Fibroblast of villous mesenchyme (primary cell): ENCODE results near the gene KREMEN1. TPM values are rescaled to one million over a fixed set of nuclear protein-coding genes. Genes with fewer than 3 reads are reported as not detected.

Experiments
- DNase-seq: peaks from one replicate; pipeline ENCODE4 v3.0.0-alpha.2; 2010; ENCODE audit warnings: low read depth
- H3K4me3 ChIP-seq: 2 replicates; pipeline ENCODE4 v1.5.1; 2011; ENCODE audit warnings: low read depth, mild to moderate bottlenecking, low read length
- small RNA-seq: library from RNA; depleted of rRNA; stranded (forward); fragments of <200 nt; gene quantifications from one replicate; pipeline ENCODE3, GENCODE V24; 2012
- total RNA-seq: library from RNA; depleted of rRNA; stranded (reverse); fragments of >200 nt; gene quantifications from 2 replicates; pipeline ENCODE4 v1.2.3, GENCODE V29; 2012
- TF ChIP-seq, protein P1 (sequence below): IDR thresholded peaks from 2 replicates; pipeline ENCODE4 v1.5.1; 2012; ENCODE audit warnings: low read depth, mild to moderate bottlenecking, low read length; ENCODE audit not compliant: insufficient read depth

The KREMEN1 gene
- total RNA-seq, 1 donor: 2.6 TPM

DNA sequence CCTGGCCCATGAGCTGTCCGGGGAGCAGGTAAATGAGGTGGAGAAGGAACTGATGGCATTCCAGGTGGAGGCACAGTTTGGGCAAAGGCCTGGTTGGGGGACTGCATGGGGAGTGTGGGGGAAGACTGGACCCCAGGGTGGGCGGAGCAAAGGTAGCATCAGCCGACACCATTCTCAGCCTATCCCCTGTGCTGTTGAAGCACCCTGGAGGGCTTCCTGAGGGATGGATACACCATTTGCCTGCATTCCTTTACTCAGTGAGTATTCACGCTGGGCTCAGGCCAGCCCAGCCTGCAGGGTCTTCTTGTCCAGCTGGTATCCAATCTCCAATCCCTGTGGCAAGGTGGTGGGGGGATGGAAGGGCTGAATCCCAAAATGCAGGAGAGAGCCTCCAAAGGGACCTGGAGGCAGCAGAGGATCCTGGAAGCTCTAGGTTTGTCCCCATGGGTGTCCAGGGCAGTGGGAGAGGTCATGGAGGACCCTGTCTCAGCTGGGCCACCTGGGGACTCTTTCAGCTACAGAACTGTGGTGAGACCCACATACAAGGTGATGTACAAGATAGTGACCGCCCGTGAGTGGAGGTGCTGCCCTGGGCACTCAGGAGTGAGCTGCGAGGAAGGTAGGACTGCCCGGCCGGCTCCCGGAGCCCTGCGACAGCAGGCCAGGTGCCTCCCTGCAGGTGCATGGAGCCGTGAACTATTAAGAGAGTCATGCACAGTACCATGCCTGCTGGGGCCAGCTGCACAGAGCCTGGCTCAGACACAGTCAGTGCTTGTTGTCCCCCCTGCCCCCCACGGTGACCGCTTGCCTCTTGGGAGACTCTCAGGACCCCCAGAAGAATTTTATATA, 142.4 kb downstream of the KREMEN1 start:
- no peak overlapping the region for H3K4me3 ChIP-seq
- TF ChIP-seq, protein P1, sequence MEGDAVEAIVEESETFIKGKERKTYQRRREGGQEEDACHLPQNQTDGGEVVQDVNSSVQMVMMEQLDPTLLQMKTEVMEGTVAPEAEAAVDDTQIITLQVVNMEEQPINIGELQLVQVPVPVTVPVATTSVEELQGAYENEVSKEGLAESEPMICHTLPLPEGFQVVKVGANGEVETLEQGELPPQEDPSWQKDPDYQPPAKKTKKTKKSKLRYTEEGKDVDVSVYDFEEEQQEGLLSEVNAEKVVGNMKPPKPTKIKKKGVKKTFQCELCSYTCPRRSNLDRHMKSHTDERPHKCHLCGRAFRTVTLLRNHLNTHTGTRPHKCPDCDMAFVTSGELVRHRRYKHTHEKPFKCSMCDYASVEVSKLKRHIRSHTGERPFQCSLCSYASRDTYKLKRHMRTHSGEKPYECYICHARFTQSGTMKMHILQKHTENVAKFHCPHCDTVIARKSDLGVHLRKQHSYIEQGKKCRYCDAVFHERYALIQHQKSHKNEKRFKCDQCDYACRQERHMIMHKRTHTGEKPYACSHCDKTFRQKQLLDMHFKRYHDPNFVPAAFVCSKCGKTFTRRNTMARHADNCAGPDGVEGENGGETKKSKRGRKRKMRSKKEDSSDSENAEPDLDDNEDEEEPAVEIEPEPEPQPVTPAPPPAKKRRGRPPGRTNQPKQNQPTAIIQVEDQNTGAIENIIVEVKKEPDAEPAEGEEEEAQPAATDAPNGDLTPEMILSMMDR: no peak
- DNase-seq: no peak

DNA sequence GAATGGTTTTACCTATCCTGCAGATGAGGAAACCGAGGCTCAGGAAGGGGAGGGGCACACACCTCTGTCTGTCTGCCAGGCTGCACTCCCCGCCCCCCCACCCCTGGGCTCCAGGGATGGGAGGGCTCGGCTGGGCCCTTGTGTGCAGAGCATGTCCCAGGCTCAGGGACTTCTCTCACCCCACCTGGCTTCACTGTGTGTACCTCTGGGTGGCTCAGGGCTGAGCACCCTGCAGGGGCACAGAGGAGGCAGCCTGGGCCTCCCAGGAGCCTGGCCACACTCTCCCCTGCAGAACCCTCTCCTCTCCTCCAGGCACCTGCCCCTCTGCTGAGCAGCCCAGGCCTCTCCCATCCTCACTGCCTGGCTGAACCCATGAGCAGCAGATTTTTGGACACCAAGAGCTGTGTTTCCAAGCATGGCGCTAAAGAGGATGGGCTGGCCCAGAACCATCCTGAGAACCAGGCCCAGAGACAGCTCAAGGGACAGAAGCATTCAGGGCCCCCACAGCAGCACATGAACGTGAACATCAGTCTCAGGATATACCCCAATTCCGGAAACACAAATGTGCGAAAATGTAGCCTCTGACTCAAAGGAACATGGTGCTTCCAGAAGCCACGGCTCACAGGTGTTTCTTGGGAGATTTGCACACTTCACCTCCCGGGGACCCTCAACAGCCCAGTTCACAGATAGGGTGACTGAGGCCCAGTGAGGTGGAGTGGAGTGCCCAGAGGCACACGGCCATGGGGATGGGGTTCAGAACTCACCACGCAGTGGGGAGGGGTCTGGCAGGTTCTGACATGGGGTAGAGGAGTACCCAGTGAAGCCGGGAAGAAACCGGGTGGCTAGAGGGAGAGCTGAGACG, 143.4 kb downstream of the KREMEN1 start:
- no peak for DNase-seq
- TF ChIP-seq, protein P1: no peak
- no peak overlapping the region for H3K4me3 ChIP-seq

DNA sequence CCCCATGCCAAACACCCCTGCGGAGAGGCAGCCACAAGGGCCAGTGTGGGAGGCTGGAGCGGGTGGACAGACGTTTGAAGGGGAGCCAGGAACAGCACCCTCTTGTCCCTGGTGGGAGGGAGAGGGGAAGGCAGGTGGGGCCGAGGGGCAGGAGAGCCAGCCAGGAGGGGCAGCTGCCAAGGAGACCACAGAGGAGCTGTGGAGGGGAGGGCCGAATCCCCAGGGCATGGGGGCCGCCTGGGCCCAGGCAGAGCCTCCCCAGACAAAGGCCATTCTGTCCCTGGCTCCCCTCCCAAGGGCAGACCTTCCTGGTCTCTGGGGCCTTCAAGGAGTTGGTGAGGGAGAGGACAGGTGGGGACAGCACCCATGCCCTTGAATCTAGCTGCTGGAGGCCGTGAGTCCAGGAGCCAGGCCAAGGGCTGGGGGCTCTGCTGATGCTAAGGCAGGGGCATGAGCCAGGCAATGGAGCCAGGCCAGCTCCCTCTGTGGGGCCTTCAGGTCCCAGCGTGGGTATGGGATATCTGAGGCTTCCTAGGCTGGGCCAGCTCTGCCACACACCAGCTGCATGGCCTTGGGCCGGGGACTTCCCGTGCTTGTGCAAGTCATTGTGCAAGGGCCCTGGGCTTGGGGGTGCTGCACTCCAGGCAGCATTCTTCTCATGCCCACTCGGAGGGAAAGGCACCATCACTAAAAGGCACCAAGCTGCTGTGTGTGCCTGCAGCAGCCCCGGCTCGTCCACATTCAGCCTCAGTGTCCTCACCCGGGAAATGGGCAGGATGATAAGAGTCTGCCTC, 144.2 kb downstream of the KREMEN1 start:
- DNase-seq: peak; percentile 52
- TF ChIP-seq, protein P1: no peak
- H3K4me3 ChIP-seq: no peak overlapping the region

Small RNAs within 50 kb of the gene (small RNA-seq; reads per million reads assigned to genes)
- gene RNU6-1219P (not detected), gene RNU6-810P (not detected)

Other genes starting within 250 kb of the KREMEN1 start
- 1.7 and 3.9 TPM in 2 replicates for gene ZNRF3, start 189.5 kb upstream of the KREMEN1 start, total RNA-seq
- gene C22orf31, start 11.2 kb upstream of the KREMEN1 start, total RNA-seq: not detected in 2 replicates
- under 0.01 and 0.32 TPM in 2 replicates for gene EMID1, start 132.9 kb downstream of the KREMEN1 start, total RNA-seq
- 22.9 and 24.5 TPM in 2 replicates for gene RHBDD3, start 194.9 kb downstream of the KREMEN1 start, total RNA-seq
- 159 and 207 TPM in 2 replicates for gene EWSR1, start 195.2 kb downstream of the KREMEN1 start, total RNA-seq
- 16.4 and 18.4 TPM in 2 replicates for gene GAS2L1, start 233.6 kb downstream of the KREMEN1 start, total RNA-seq
- 0.86 TPM in 1 of 2 replicates, not detected in the other for gene RASL10A, start 242.7 kb downstream of the KREMEN1 start, total RNA-seq